ENCODE results near the gene SMIM35. TPM values are rescaled to one million over a fixed set of nuclear protein-coding genes. Genes with fewer than 3 reads are reported as not detected.

The SMIM35 gene
- total and polyA plus RNA-seq, 2 of the 13 experiments (the other 11 are each of a cell fraction or from before 2014, with no cell fraction given): not detected

GRCh38 chr11:117989351-117990102 is 97.2 kb downstream of the SMIM35 start:
- no peak for DNase-seq (ENCODE audit: low spot score)
- no peak for FAIRE-seq
- in situ Hi-C loops (cut with HindIII; ENCODE audit: extremely low pct_ligation_motif_present, low pct_unique_long_range_greater_than_20kb) (no loop called here), intact Hi-C loops (cut with micrococcal nuclease; ENCODE audit: unreplicated experiment) (no loop called here)
- H3K79me2 ChIP-seq (ENCODE audit: insufficient read depth, low read length): no peaks in the 10 kb centered on the region
- no peak overlapping the region for H2AFZ ChIP-seq (ENCODE audit: low read length)
- CTCF ChIA-PET (ENCODE audit: low intra/inter-chr PET ratio, low total read pairs): no interaction called here
- POLR2A ChIA-PET: no interaction called here
- H4K20me1 ChIP-seq (ENCODE audit: insufficient read depth, low read length): no peaks in the 10 kb centered on the region
- peaks cover 17 to 44% of the 10 kb centered on the region in 2 experiments for H3K27me3 ChIP-seq (ENCODE audit: control insufficient read depth in 1 of 2, insufficient read depth in 2 of 2, low read length in 2 of 2)
- ATAC-seq: no peak
- no peak overlapping the region for H3K27ac ChIP-seq (ENCODE audit: extremely low read length, insufficient read depth, low read length)
- BruUV-seq (replicated peaks): no TSS peak
- WGBS (ENCODE audit: low lambda C conversion rate): 53% methylated on average over 8 of the region's 13 CpGs
- no peak overlapping the region for H3K9ac ChIP-seq (ENCODE audit: insufficient read depth, low read depth, low read length)
- H3K4me2 ChIP-seq (ENCODE audit: low read depth, low read length): no peak overlapping the region
- no peak overlapping the region for H3K4me3 ChIP-seq (replicated peaks in 1 of 3; ENCODE audit: insufficient read depth in 1 of 3, low read depth in 2 of 3, low read length in 3 of 3)
- TF ChIP-seq PRPF4 (IDR thresholded peaks at IDR 0.05; ENCODE audit: low read depth, low read length, poor library complexity, severe bottlenecking): no peak
- TF ChIP-seq, protein P1, sequence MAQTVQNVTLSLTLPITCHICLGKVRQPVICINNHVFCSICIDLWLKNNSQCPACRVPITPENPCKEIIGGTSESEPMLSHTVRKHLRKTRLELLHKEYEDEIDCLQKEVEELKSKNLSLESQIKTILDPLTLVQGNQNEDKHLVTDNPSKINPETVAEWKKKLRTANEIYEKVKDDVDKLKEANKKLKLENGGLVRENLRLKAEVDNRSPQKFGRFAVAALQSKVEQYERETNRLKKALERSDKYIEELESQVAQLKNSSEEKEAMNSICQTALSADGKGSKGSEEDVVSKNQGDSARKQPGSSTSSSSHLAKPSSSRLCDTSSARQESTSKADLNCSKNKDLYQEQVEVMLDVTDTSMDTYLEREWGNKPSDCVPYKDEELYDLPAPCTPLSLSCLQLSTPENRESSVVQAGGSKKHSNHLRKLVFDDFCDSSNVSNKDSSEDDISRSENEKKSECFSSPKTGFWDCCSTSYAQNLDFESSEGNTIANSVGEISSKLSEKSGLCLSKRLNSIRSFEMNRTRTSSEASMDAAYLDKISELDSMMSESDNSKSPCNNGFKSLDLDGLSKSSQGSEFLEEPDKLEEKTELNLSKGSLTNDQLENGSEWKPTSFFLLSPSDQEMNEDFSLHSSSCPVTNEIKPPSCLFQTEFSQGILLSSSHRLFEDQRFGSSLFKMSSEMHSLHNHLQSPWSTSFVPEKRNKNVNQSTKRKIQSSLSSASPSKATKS (CRISPR knock-in tag; IDR thresholded peaks at IDR 0.05): no peak
- TF ChIP-seq NONO (IDR thresholded peaks at IDR 0.05): no peak
- no peak for TF ChIP-seq NONO (CRISPR knock-in tag; conservative IDR thresholded peaks at IDR 0.05)
- TF ChIP-seq HNF4G (IDR thresholded peaks at IDR 0.05; ENCODE audit: borderline replicate concordance, low read depth, low read length): no peak
- no peak for TF ChIP-seq HNF4G (CRISPR knock-in tag; IDR thresholded peaks at IDR 0.05; ENCODE audit: borderline replicate concordance, low read depth)
- TF ChIP-seq SOX5 (CRISPR knock-in tag; IDR thresholded peaks at IDR 0.05; ENCODE audit: borderline replicate concordance): no peak
- TF ChIP-seq YEATS4 (CRISPR knock-in tag; IDR thresholded peaks at IDR 0.05; ENCODE audit: borderline replicate concordance): no peak
- no peak for TF ChIP-seq ZBTB46 (CRISPR knock-in tag; IDR thresholded peaks at IDR 0.05; ENCODE audit: borderline replicate concordance)
- TF ChIP-seq, protein P2, sequence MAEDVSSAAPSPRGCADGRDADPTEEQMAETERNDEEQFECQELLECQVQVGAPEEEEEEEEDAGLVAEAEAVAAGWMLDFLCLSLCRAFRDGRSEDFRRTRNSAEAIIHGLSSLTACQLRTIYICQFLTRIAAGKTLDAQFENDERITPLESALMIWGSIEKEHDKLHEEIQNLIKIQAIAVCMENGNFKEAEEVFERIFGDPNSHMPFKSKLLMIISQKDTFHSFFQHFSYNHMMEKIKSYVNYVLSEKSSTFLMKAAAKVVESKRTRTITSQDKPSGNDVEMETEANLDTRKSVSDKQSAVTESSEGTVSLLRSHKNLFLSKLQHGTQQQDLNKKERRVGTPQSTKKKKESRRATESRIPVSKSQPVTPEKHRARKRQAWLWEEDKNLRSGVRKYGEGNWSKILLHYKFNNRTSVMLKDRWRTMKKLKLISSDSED (CRISPR knock-in tag; IDR thresholded peaks at IDR 0.05): no peak
- TF ChIP-seq ZBTB4 (CRISPR knock-in tag; IDR thresholded peaks at IDR 0.05; ENCODE audit: borderline replicate concordance): no peak
- H3K4me1 ChIP-seq (ENCODE audit: insufficient read depth, low read length): peaks cover 17% of the 10 kb centered on the region
- no peaks in the 10 kb centered on the region for H3K36me3 ChIP-seq (replicated peaks in 1 of 2; ENCODE audit: control insufficient read depth in 1 of 2, insufficient read depth in 2 of 2, low read length in 2 of 2)
- no peaks in the 10 kb centered on the region for H3K9me3 ChIP-seq (ENCODE audit: low read length)
